ENCODE measurements around the gene STAM.

GRCh38 chr10:17716161-17716560 is 72.2 kb downstream of the STAM start:
- TF ChIP-seq POLR2A (IDR thresholded peaks at IDR 0.05) (no peak), CTCF (IDR thresholded peaks at IDR 0.05) (no peak)
